Measurements from ENCODE around the gene CXXC5.
"Not testable (repeated sequence)": the region's sequence is repeated elsewhere in the genome, so short reads cannot be mapped to it uniquely, and the experiment has no call there.

- not testable (repeated sequence) for TF ChIP-seq CTCF, POLR2A, EP300, POLR2AphosphoS5 (IDR thresholded peaks at IDR 0.05)
Measured at GRCh38 chr5:139598601-139598965, 49.6 kb upstream of the CXXC5 start.
